HEK293 (cell line): ENCODE measurements around the gene STX1B.

ENCODE experiments used
- CTCF ChIA-PET: fragments of 350-600 bp; formaldehyde crosslinking; extraction: SDS; loops from one replicate; lab custom pipeline; 2021; ENCODE audit warnings: antibody characterized with exemption; lab: Yijun Ruan, JAX
- POLR2A ChIA-PET: fragments of 300-600 bp; formaldehyde crosslinking; extraction: SDS; loops from one replicate; lab custom pipeline; 2020; ENCODE audit warnings: antibody characterized with exemption, inconsistent platforms; lab: Yijun Ruan, JAX
- H3K27ac ChIP-seq: fragments of 200-500 bp; sonication (Bioruptor generic); 2 replicates; pipeline ENCODE4 v1.5.1; 2014; ENCODE audit warnings: low read depth, low read length, control low read depth, inconsistent platforms; ENCODE audit errors: extremely low read depth
- H3K36me3 ChIP-seq, 2 experiments: fragments of 200-500 bp in 1 of 2; sonication (Bioruptor generic) in 1 of 2; 1 replicate in 1 of 2; 2 replicates in 1 of 2; pipeline ENCODE4 v1.5.1; 2014 to 2017; ENCODE audit warnings: inconsistent platforms in 2 of 2, low read length in 2 of 2; ENCODE audit not compliant: control insufficient read depth in 2 of 2, insufficient read depth in 1 of 2
- H3K4me1 ChIP-seq: fragments of 200-500 bp; sonication (Bioruptor generic); 2 replicates; pipeline ENCODE4 v1.5.1; 2014; ENCODE audit warnings: mild to moderate bottlenecking, low read length, inconsistent platforms; ENCODE audit not compliant: control insufficient read depth, insufficient read depth
- H3K4me3 ChIP-seq: 2 replicates; pipeline ENCODE4 v1.5.1; 2011; ENCODE audit warnings: low read depth, mild to moderate bottlenecking, control low read depth, low read length, moderate library complexity
- H3K9me3 ChIP-seq: fragments of 200-500 bp; sonication (Bioruptor generic); 2 replicates; pipeline ENCODE4 v1.5.1; 2014; ENCODE audit warnings: low read depth, low read length, inconsistent platforms; ENCODE audit not compliant: control insufficient read depth, insufficient read depth
- GLIS1 ChIP-seq: fragments of 450-650 bp; formaldehyde crosslinking; IDR thresholded peaks from 2 replicates; pipeline ENCODE4 v1.5.1; 2016; ENCODE audit warnings: missing biosample characterization, missing genetic modification characterization
- HIC1 ChIP-seq: fragments of 450-650 bp; formaldehyde crosslinking; IDR thresholded peaks from 2 replicates; pipeline ENCODE4 v1.5.1; 2016; ENCODE audit warnings: missing biosample characterization, missing genetic modification characterization
- HOXC10 ChIP-seq: sonication (generic); formaldehyde crosslinking; IDR thresholded peaks from 2 replicates; pipeline ENCODE4 v1.8.1; 2023; ENCODE audit warnings: mild to moderate bottlenecking, missing genetic modification reagents
- KLF17 ChIP-seq: fragments of 450-650 bp; formaldehyde crosslinking; IDR thresholded peaks from 2 replicates; pipeline ENCODE4 v1.5.1; 2016; ENCODE audit warnings: missing biosample characterization, missing genetic modification characterization
- KLF8 ChIP-seq: fragments of 450-650 bp; formaldehyde crosslinking; IDR thresholded peaks from 2 replicates; pipeline ENCODE4 v1.5.1; 2016; ENCODE audit warnings: missing biosample characterization, missing genetic modification characterization
- ZBTB17 ChIP-seq: fragments of 450-650 bp; formaldehyde crosslinking; IDR thresholded peaks from 2 replicates; pipeline ENCODE4 v1.5.1; 2016; ENCODE audit warnings: missing biosample characterization, missing genetic modification characterization
- ZFP69B ChIP-seq: fragments of 450-650 bp; formaldehyde crosslinking; IDR thresholded peaks from 2 replicates; pipeline ENCODE4 v1.5.1; 2016; ENCODE audit warnings: missing biosample characterization, missing genetic modification characterization
- ZNF112 ChIP-seq: fragments of 450-650 bp; formaldehyde crosslinking; IDR thresholded peaks from 2 replicates; pipeline ENCODE4 v1.5.0; 2017; ENCODE audit warnings: missing biosample characterization, missing genetic modification characterization
- ZNF18 ChIP-seq: fragments of 450-650 bp; formaldehyde crosslinking; IDR thresholded peaks from 2 replicates; pipeline ENCODE4 v1.5.1; 2016; ENCODE audit warnings: missing biosample characterization, missing genetic modification characterization
- ZNF2 ChIP-seq: fragments of 450-650 bp; formaldehyde crosslinking; IDR thresholded peaks from 2 replicates; pipeline ENCODE4 v1.5.1; 2016; ENCODE audit warnings: missing biosample characterization, missing genetic modification characterization
- ZNF223 ChIP-seq: fragments of 450-650 bp; formaldehyde crosslinking; IDR thresholded peaks from 2 replicates; pipeline ENCODE4 v1.5.1; 2016; ENCODE audit warnings: missing biosample characterization, missing genetic modification characterization
- ZNF292 ChIP-seq: fragments of 450-650 bp; formaldehyde crosslinking; IDR thresholded peaks from 2 replicates; pipeline ENCODE4 v1.5.1; 2016; ENCODE audit warnings: low read depth, missing biosample characterization, missing genetic modification characterization, borderline replicate concordance
- ZNF335 ChIP-seq: fragments of 450-650 bp; formaldehyde crosslinking; conservative IDR thresholded peaks from 2 replicates; pipeline ENCODE4 v1.5.1; 2016; ENCODE audit warnings: missing biosample characterization, missing genetic modification characterization
- ZNF629 ChIP-seq: fragments of 450-650 bp; formaldehyde crosslinking; IDR thresholded peaks from 2 replicates; pipeline ENCODE4 v1.5.1; 2017; ENCODE audit warnings: missing biosample characterization, missing genetic modification characterization
- ZNF660 ChIP-seq: fragments of 450-650 bp; IDR thresholded peaks from 2 replicates; pipeline ENCODE4 v1.5.1; 2018; ENCODE audit warnings: missing biosample characterization, mild to moderate bottlenecking, missing genetic modification characterization
- ZNF76 ChIP-seq: fragments of 450-650 bp; formaldehyde crosslinking; IDR thresholded peaks from 2 replicates; pipeline ENCODE4; 2016; ENCODE audit warnings: low read depth, missing biosample characterization, missing genetic modification characterization, borderline replicate concordance
- TF ChIP-seq, protein P1 (sequence below): fragments of 450-650 bp; formaldehyde crosslinking; IDR thresholded peaks from 2 replicates; pipeline ENCODE4 v1.5.1; 2016; ENCODE audit warnings: missing biosample characterization, missing genetic modification characterization
- TF ChIP-seq, protein P2 (sequence below): fragments of 450-650 bp; formaldehyde crosslinking; IDR thresholded peaks from 2 replicates; pipeline ENCODE4 v1.5.1; 2016; ENCODE audit warnings: missing biosample characterization, missing genetic modification characterization
- TF ChIP-seq, protein P3 (sequence below): fragments of 450-650 bp; formaldehyde crosslinking; IDR thresholded peaks from 2 replicates; pipeline ENCODE4 v1.5.1; 2016; ENCODE audit warnings: missing biosample characterization, missing genetic modification characterization
- TF ChIP-seq, protein P4 (sequence below): fragments of 450-650 bp; formaldehyde crosslinking; IDR thresholded peaks from 2 replicates; pipeline ENCODE4 v1.5.1; 2017; ENCODE audit warnings: missing biosample characterization, missing genetic modification characterization
- TF ChIP-seq, protein P5 (sequence below): fragments of 450-650 bp; formaldehyde crosslinking; IDR thresholded peaks from 2 replicates; pipeline ENCODE4 v1.5.1; 2016; ENCODE audit warnings: missing biosample characterization, missing genetic modification characterization

Gene STX1B

GRCh38 chr16:30953511-30954124, 56.8 kb downstream of the STX1B start:
- Histone ChIP-seq H3K4me1 (peaks cover 2% of the 10 kb centered on the region; the same call in 1 of the 2 replicates), H3K4me3 (no peak overlapping the region), H3K9me3 (no peaks in the 10 kb centered on the region), H3K36me3 (peaks cover 0 to 2% of the 10 kb centered on the region in 2 experiments; a peak in 1 of 3 replicates), H3K27ac (no peak overlapping the region)
- ChIA-PET POLR2A (interaction anchor here (0.6 to 1.5 kb wide), 15 partner anchors 11 to 1105 kb away, joined by 3 to 7 read pairs (median 3); partner anchors contain the start of genes ARMC5, KAT8, ZNF646 and ZNF668), CTCF (interaction anchor here (0.5 to 5.3 kb wide), 46 partner anchors 9 to 1312 kb away, joined by 3 to 74 read pairs (median 4); partner anchors contain the start of genes FBXL19, HIRIP3, HSD3B7 and KAT8)
- peak; percentile 57; the same call in 1 of the 2 replicates for TF ChIP-seq HIC1 (tag by site-specific recombination)
- TF ChIP-seq, protein P1, sequence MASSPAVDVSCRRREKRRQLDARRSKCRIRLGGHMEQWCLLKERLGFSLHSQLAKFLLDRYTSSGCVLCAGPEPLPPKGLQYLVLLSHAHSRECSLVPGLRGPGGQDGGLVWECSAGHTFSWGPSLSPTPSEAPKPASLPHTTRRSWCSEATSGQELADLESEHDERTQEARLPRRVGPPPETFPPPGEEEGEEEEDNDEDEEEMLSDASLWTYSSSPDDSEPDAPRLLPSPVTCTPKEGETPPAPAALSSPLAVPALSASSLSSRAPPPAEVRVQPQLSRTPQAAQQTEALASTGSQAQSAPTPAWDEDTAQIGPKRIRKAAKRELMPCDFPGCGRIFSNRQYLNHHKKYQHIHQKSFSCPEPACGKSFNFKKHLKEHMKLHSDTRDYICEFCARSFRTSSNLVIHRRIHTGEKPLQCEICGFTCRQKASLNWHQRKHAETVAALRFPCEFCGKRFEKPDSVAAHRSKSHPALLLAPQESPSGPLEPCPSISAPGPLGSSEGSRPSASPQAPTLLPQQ (tag by site-specific recombination), result peak; percentile 83
- TF ChIP-seq, protein P2, sequence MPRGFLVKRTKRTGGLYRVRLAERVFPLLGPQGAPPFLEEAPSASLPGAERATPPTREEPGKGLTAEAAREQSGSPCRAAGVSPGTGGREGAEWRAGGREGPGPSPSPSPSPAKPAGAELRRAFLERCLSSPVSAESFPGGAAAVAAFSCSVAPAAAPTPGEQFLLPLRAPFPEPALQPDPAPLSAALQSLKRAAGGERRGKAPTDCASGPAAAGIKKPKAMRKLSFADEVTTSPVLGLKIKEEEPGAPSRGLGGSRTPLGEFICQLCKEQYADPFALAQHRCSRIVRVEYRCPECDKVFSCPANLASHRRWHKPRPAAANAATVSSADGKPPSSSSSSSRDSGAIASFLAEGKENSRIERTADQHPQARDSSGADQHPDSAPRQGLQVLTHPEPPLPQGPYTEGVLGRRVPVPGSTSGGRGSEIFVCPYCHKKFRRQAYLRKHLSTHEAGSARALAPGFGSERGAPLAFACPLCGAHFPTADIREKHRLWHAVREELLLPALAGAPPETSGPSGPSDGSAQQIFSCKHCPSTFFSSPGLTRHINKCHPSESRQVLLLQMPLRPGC, result peak; percentile 48; the same call in 1 of the 2 replicates
- TF ChIP-seq, protein P3, sequence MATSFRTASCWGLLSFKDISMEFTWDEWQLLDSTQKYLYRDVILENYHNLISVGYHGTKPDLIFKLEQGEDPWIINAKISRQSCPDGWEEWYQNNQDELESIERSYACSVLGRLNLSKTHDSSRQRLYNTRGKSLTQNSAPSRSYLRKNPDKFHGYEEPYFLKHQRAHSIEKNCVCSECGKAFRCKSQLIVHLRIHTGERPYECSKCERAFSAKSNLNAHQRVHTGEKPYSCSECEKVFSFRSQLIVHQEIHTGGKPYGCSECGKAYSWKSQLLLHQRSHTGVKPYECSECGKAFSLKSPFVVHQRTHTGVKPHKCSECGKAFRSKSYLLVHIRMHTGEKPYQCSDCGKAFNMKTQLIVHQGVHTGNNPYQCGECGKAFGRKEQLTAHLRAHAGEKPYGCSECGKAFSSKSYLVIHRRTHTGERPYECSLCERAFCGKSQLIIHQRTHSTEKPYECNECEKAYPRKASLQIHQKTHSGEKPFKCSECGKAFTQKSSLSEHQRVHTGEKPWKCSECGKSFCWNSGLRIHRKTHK (tag by site-specific recombination), result no peak
- TF ChIP-seq KLF8 (tag by site-specific recombination), result no peak
- no peak for TF ChIP-seq HOXC10 (CRISPR knock-in tag)
- TF ChIP-seq, protein P4, sequence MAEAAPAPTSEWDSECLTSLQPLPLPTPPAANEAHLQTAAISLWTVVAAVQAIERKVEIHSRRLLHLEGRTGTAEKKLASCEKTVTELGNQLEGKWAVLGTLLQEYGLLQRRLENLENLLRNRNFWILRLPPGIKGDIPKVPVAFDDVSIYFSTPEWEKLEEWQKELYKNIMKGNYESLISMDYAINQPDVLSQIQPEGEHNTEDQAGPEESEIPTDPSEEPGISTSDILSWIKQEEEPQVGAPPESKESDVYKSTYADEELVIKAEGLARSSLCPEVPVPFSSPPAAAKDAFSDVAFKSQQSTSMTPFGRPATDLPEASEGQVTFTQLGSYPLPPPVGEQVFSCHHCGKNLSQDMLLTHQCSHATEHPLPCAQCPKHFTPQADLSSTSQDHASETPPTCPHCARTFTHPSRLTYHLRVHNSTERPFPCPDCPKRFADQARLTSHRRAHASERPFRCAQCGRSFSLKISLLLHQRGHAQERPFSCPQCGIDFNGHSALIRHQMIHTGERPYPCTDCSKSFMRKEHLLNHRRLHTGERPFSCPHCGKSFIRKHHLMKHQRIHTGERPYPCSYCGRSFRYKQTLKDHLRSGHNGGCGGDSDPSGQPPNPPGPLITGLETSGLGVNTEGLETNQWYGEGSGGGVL (tag by site-specific recombination), result no peak
- TF ChIP-seq ZNF629, result 0 out of 2 replicates have a peak, but pooled peaks have one; percentile 39
- no peak for TF ChIP-seq ZNF292
- TF ChIP-seq ZNF335, result peak; percentile 37
- peak; percentile 44; the same call in 1 of the 2 replicates for TF ChIP-seq KLF17 (tag by site-specific recombination)
- peak; percentile 98 for TF ChIP-seq ZNF2 (tag by site-specific recombination)
- peak; percentile 58; the same call in 1 of the 2 replicates for TF ChIP-seq ZNF76
- peak; percentile 26; the same call in 1 of the 2 replicates for TF ChIP-seq GLIS1 (tag by site-specific recombination)
- TF ChIP-seq, protein P5, sequence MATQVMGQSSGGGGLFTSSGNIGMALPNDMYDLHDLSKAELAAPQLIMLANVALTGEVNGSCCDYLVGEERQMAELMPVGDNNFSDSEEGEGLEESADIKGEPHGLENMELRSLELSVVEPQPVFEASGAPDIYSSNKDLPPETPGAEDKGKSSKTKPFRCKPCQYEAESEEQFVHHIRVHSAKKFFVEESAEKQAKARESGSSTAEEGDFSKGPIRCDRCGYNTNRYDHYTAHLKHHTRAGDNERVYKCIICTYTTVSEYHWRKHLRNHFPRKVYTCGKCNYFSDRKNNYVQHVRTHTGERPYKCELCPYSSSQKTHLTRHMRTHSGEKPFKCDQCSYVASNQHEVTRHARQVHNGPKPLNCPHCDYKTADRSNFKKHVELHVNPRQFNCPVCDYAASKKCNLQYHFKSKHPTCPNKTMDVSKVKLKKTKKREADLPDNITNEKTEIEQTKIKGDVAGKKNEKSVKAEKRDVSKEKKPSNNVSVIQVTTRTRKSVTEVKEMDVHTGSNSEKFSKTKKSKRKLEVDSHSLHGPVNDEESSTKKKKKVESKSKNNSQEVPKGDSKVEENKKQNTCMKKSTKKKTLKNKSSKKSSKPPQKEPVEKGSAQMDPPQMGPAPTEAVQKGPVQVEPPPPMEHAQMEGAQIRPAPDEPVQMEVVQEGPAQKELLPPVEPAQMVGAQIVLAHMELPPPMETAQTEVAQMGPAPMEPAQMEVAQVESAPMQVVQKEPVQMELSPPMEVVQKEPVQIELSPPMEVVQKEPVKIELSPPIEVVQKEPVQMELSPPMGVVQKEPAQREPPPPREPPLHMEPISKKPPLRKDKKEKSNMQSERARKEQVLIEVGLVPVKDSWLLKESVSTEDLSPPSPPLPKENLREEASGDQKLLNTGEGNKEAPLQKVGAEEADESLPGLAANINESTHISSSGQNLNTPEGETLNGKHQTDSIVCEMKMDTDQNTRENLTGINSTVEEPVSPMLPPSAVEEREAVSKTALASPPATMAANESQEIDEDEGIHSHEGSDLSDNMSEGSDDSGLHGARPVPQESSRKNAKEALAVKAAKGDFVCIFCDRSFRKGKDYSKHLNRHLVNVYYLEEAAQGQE (tag by site-specific recombination), result no peak
- no peak for TF ChIP-seq ZNF18
- no peak for TF ChIP-seq ZNF223 (tag by site-specific recombination)
- peak; percentile 52 for TF ChIP-seq ZBTB17
- peak; percentile 61; the same call in 1 of the 2 replicates for TF ChIP-seq ZNF660 (tag by site-specific recombination)
- TF ChIP-seq ZNF112 (tag by site-specific recombination), result no peak
- TF ChIP-seq ZFP69B (tag by site-specific recombination), result peak; percentile 68
